Naive thymus-derived CD4-positive, alpha-beta T cell (primary cell): ENCODE measurements around the gene TRIM31. TPM values are rescaled to one million over a fixed set of nuclear protein-coding genes. Genes with fewer than 3 reads are reported as not detected.
"Not testable (repeated sequence)": the region's sequence is repeated elsewhere in the genome, so short reads cannot be mapped to it uniquely, and the experiment has no call there.

ENCODE experiments used
- ATAC-seq: fragments of 150-1000 bp; cut with Tn5 transposase; 2 replicates; pipeline ENCODE4 v1.10.0; 2021; ENCODE audit warnings: mild to moderate bottlenecking, moderate library complexity
- CTCF ChIA-PET: fragments of 350-600 bp; sonication (Branson Sonifier 250); formaldehyde crosslinking; loops from one replicate; lab custom pipeline; 2021; ENCODE audit warnings: antibody characterized with exemption; lab: Charles Lee
- POLR2A ChIA-PET: fragments of 350-600 bp; sonication (Branson Sonifier 250); formaldehyde crosslinking; loops from one replicate; lab custom pipeline; 2021; ENCODE audit warnings: antibody characterized with exemption, inconsistent platforms; lab: Charles Lee
- DNase-seq, 9 donors: peaks; one replicate each; pipeline versions ENCODE4 v3.0.0 to v3.0.0-alpha.2; 2020 to 2022; ENCODE audit warnings: mixed read lengths in 1 of 9
- H3K27ac ChIP-seq: one replicate; pipeline ENCODE4 v1.7.0; 2013; ENCODE audit warnings: mild to moderate bottlenecking, low read depth, low read length, moderate library complexity
- H3K27me3 ChIP-seq, 2 donors: one replicate each; pipeline ENCODE4 v1.7.0; 2013; ENCODE audit warnings: low read length in 2 of 2, mild to moderate bottlenecking in 2 of 2, moderate library complexity in 2 of 2; ENCODE audit not compliant: control insufficient read depth in 2 of 2, insufficient read depth in 2 of 2
- H3K36me3 ChIP-seq, 3 experiments: 1 replicate in 2 of 3; 2 replicates in 1 of 3; pipeline ENCODE4 v1.7.0; 2013; ENCODE audit warnings: low read length in 3 of 3, mild to moderate bottlenecking in 3 of 3, moderate library complexity in 1 of 3; ENCODE audit not compliant: insufficient read depth in 3 of 3, control insufficient read depth in 2 of 3
- H3K4me1 ChIP-seq, 2 donors: one replicate each; pipeline ENCODE4 v1.7.0; 2013; ENCODE audit warnings: low read length in 2 of 2, mild to moderate bottlenecking in 2 of 2, moderate library complexity in 1 of 2; ENCODE audit not compliant: control insufficient read depth in 2 of 2, insufficient read depth in 2 of 2
- H3K4me3 ChIP-seq: 2 replicates; pipeline ENCODE4 v1.7.0; 2013; ENCODE audit warnings: mild to moderate bottlenecking, low read length
- H3K9me3 ChIP-seq, 3 experiments: 1 replicate in 2 of 3; 2 replicates in 1 of 3; pipeline ENCODE4 v1.7.0; 2013; ENCODE audit warnings: low read length in 3 of 3; ENCODE audit not compliant: control insufficient read depth in 2 of 3
- H3K27ac Mint-ChIP-seq, 9 donors: one replicate each; pipeline ENCODE4 v1.8.0; 2020 to 2022; ENCODE audit warnings: mixed read lengths in 9 of 9, mild to moderate bottlenecking in 8 of 9, moderate library complexity in 5 of 9, inconsistent platforms in 2 of 9
- H3K27me3 Mint-ChIP-seq, 5 donors: one replicate each; pipeline ENCODE4 v1.8.0; 2021 to 2022; ENCODE audit warnings: mixed read lengths in 5 of 5, mild to moderate bottlenecking in 1 of 5
- H3K36me3 Mint-ChIP-seq, 5 donors: one replicate each; pipeline ENCODE4 v1.8.0; 2020 to 2022; ENCODE audit warnings: mixed read lengths in 5 of 5, mild to moderate bottlenecking in 3 of 5, inconsistent platforms in 1 of 5
- H3K4me1 Mint-ChIP-seq, 7 donors: one replicate each; pipeline ENCODE4 v1.8.0; 2020 to 2022; ENCODE audit warnings: mixed read lengths in 7 of 7, mild to moderate bottlenecking in 3 of 7, inconsistent platforms in 1 of 7
- H3K4me3 Mint-ChIP-seq, 10 donors: one replicate each; pipeline ENCODE4 v1.8.0; 2020 to 2022; ENCODE audit warnings: mild to moderate bottlenecking in 10 of 10, mixed read lengths in 10 of 10, moderate library complexity in 6 of 10, inconsistent platforms in 2 of 10
- H3K9me3 Mint-ChIP-seq, 11 donors: one replicate each; pipeline ENCODE4 v1.8.0; 2020 to 2022; ENCODE audit warnings: mixed read lengths in 11 of 11, mild to moderate bottlenecking in 4 of 11, inconsistent platforms in 1 of 11, moderate library complexity in 1 of 11
- intact Hi-C, 2 donors: fragments of 100-400 bp; cut with micrococcal nuclease; formaldehyde crosslinking; loops; one replicate each; pipeline ENCODE4 v1.15.1; 2023
- polyA plus RNA-seq, 2 donors: library from polyadenylated mRNA; unstranded; fragments of 300-500 nt; fragmentation: Illumina TruSeq; gene quantifications; one replicate each; pipeline ENCODE4 v1.2.3, GENCODE V29; 2021
- total RNA-seq, 6 experiments: library from RNA in 5 of 6; stranded (reverse) in 5 of 6; gene quantifications; 1 replicate in 5 of 6; 2 replicates in 1 of 6; pipeline ENCODE4 v1.2.3 and lab custom pipeline; 2021 to 2026

The TRIM31 gene
- total and polyA plus RNA-seq, 7 experiments from 2014 or later, result 0.32 to 0.59 (median 0.32) TPM; not detected in 4

GRCh38 chr6:30118691-30119090 is 5.8 kb upstream of the TRIM31 start:
- H3K27me3 Mint-ChIP-seq, result peaks cover 19 to 60% (median 26%) of the 10 kb centered on the region in 5 donors
- H3K9me3 Mint-ChIP-seq, result not testable (repeated sequence)

DNA sequence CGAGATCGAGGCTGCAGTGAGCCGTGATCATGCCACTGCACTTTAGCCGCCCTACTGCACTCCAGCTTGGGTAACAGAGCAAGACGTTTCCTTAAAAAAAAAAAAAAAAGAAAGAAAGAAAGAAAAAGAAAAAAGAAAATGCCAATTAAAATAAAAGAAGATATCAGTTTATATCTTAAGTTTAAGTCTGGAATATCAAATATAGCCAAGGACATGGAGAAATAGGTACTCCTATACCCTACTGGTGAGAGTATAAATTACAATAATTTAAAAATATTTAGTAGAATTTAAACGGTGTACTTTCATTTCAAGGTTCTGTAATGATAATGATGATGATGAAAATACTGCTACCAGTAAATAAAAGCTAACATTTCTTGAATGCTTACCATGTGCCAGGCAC is 3.8 kb upstream of the TRIM31 start:
- Mint-ChIP-seq H3K36me3 (no peaks in the 10 kb centered on the region), H3K27me3 (peaks cover 23 to 62% (median 37%) of the 10 kb centered on the region in 5 donors)
- intact Hi-C loops, result no loop called here

More at GRCh38 chr6:30118691-30119090, 5.8 kb upstream of the TRIM31 start:
- H3K27ac Mint-ChIP-seq, H3K4me1 Mint-ChIP-seq, H3K4me3 Mint-ChIP-seq, ATAC-seq, intact Hi-C loops, H3K27ac ChIP-seq, H3K36me3 ChIP-seq, DNase-seq, POLR2A ChIA-PET, H3K27me3 ChIP-seq, H3K4me3 ChIP-seq, H3K9me3 ChIP-seq, H3K36me3 Mint-ChIP-seq, H3K4me1 ChIP-seq, CTCF ChIA-PET: not testable (repeated sequence)

DNA sequence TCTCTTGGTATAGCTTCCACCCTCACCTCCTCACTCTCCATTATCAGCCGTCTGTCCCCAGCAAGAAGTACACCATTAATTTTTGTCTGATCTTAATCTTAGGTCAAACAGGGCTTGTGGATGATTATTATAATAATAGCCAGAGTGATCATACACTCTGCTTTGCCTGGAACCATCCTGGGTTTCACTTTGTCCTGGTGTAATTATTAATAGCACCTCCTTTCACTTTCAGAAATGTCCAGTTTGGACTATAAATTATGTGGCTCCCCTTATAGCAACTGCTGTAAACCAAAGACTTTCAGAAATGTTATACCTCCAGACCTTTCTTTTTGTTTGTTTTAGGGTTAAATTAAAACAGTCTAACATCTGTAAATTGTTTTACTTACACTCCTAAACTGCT is 951 bp upstream of the TRIM31 start:
- peaks cover 0 to 9% (median 0%) of the 10 kb centered on the region in 7 donors for H3K4me1 Mint-ChIP-seq
- no peak overlapping the region for H3K27ac ChIP-seq
- no peaks in the 10 kb centered on the region for H3K9me3 Mint-ChIP-seq
- no peaks in the 10 kb centered on the region for H3K9me3 ChIP-seq
- peaks cover 0 to 5% of the 10 kb centered on the region in 2 donors for H3K27me3 ChIP-seq
- intact Hi-C loops, result no loop called here
- H3K27ac Mint-ChIP-seq, result no peak overlapping the region
- H3K4me3 ChIP-seq, result no peak overlapping the region
- no peaks in the 10 kb centered on the region for H3K4me1 ChIP-seq
- ChIA-PET CTCF (interaction anchor here (0.7 kb wide), 1 partner anchor 325 kb away, joined by 3 read pairs; no protein-coding TSS in a partner anchor), POLR2A (no interaction called here)
- H3K36me3 ChIP-seq, result no peaks in the 10 kb centered on the region
- no peak for DNase-seq
- peaks cover 40 to 71% (median 53%) of the 10 kb centered on the region in 5 donors for H3K27me3 Mint-ChIP-seq
- no peaks in the 10 kb centered on the region for H3K36me3 Mint-ChIP-seq
- no peak for ATAC-seq
- no peak overlapping the region for H3K4me3 Mint-ChIP-seq

More for the DNA sequence above, 3.8 kb upstream of the TRIM31 start:
- Histone ChIP-seq H3K27ac (no peak overlapping the region), H3K4me3 (no peak overlapping the region), H3K9me3 (no peaks in the 10 kb centered on the region), H3K36me3 (no peaks in the 10 kb centered on the region), H3K4me1 (no peaks in the 10 kb centered on the region), H3K27me3 (peaks cover 0 to 5% of the 10 kb centered on the region in 2 donors)
- Mint-ChIP-seq H3K9me3 (no peaks in the 10 kb centered on the region), H3K4me1 (peaks cover 0 to 9% (median 0%) of the 10 kb centered on the region in 7 donors), H3K27ac (no peak overlapping the region), H3K4me3 (no peak overlapping the region)
- CTCF ChIA-PET, result interaction anchor here (0.6 to 1.6 kb wide), 3 partner anchors 12 to 15 kb away, joined by 3 to 5 read pairs (median 3); no protein-coding TSS in a partner anchor
- ATAC-seq, result no peak
- POLR2A ChIA-PET, result no interaction called here
- no peak for DNase-seq

DNA sequence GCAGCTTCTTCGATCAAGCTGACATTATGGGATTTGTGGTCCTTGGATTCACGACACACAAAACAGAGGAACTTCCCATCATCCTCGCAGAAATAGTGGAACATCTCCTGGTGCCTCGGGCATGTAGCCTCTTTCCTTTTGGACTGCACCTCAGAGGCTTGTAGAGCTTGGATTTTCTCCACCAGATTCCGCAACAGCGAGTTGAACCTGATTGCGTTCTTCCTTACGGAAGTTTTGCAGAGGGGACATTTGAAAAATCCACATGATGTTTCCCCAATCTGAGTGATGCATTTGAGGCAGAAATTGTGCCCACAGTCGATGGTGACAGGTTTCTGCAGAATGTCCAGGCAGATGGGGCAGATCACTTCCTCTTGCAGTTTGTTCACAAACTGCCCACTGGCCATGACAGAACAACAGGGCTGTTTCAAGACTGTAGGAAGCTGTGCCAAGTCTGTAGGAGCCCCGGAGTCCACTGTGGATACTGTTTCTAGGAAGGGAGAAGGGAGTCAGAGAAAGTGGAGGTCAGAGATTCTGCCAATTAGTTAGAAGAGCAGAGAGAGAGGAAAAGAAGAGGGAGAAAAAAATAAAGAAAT is 392 bp downstream of the TRIM31 start:
- H3K4me1 Mint-ChIP-seq, result peaks cover 0 to 17% (median 0%) of the 10 kb centered on the region in 7 donors
- H3K36me3 Mint-ChIP-seq, result no peaks in the 10 kb centered on the region
- CTCF ChIA-PET, result interaction anchor here (1.0 kb wide), 1 partner anchor 19 kb away, joined by 3 read pairs; no protein-coding TSS in a partner anchor
- POLR2A ChIA-PET, result no interaction called here
- H3K9me3 Mint-ChIP-seq, result no peaks in the 10 kb centered on the region
- ATAC-seq (no peak), DNase-seq (no peak)
- Histone ChIP-seq H3K4me1 (no peaks in the 10 kb centered on the region), H3K4me3 (no peak overlapping the region), H3K27ac (no peak overlapping the region), H3K27me3 (peaks cover 0 to 5% of the 10 kb centered on the region in 2 donors), H3K9me3 (no peaks in the 10 kb centered on the region), H3K36me3 (no peaks in the 10 kb centered on the region)
- H3K27ac Mint-ChIP-seq, result no peak overlapping the region
- intact Hi-C loops, result no loop called here
- H3K27me3 Mint-ChIP-seq, result peaks cover 47 to 77% (median 67%) of the 10 kb centered on the region in 5 donors
- H3K4me3 Mint-ChIP-seq, result no peak overlapping the region

GRCh38 chr6:30111266-30111856 is 1.5 kb downstream of the TRIM31 start:
- no peaks in the 10 kb centered on the region for H3K36me3 ChIP-seq
- Mint-ChIP-seq H3K4me1 (peaks cover 0 to 18% (median 0%) of the 10 kb centered on the region in 7 donors), H3K36me3 (no peaks in the 10 kb centered on the region), H3K4me3 (no peak overlapping the region), H3K9me3 (no peaks in the 10 kb centered on the region), H3K27ac (no peak overlapping the region), H3K27me3 (peaks cover 49 to 79% (median 69%) of the 10 kb centered on the region in 5 donors)
- ATAC-seq, result no peak
- H3K27ac ChIP-seq, result no peak overlapping the region
- no peak for DNase-seq
- POLR2A ChIA-PET, result no interaction called here
- intact Hi-C loops, result no loop called here
- no peak overlapping the region for H3K4me3 ChIP-seq
- no peaks in the 10 kb centered on the region for H3K4me1 ChIP-seq
- no peaks in the 10 kb centered on the region for H3K9me3 ChIP-seq
- CTCF ChIA-PET, result no interaction called here
- H3K27me3 ChIP-seq, result peaks cover 0 to 5% of the 10 kb centered on the region in 2 donors

DNA sequence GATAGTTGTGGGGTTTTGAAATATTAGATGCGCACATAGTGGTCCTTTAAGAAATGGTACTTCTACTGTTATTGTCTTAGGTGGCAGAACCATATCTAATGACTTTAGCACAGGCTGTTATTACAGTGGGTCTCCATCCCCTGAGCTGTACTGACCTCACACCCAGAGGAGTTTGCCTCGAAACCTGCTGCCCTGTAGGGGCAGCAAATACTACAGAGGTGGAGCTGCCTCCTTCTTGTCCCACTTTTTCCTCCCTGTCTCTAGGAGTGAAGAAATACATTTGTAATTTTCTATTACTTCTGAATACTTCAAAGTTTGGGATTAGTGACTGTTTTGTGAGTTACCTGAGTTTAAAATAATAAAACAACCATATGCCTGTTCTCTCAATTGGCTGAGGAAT is 8.2 kb downstream of the TRIM31 start:
- Histone ChIP-seq H3K4me3 (no peak overlapping the region), H3K27ac (no peak overlapping the region), H3K36me3 (no peaks in the 10 kb centered on the region), H3K4me1 (peaks cover 24 to 25% of the 10 kb centered on the region in 2 donors), H3K9me3 (no peaks in the 10 kb centered on the region), H3K27me3 (peaks cover 5 to 6% of the 10 kb centered on the region in 2 donors)
- no peak overlapping the region for H3K27ac Mint-ChIP-seq
- DNase-seq (no peak), ATAC-seq (no peak)
- CTCF ChIA-PET, result interaction anchor here (0.6 to 6.7 kb wide), 6 partner anchors 11 to 451 kb away, joined by 3 to 170 read pairs (median 8); partner anchors contain the start of gene TRIM40
- POLR2A ChIA-PET, result interaction anchor here (1.6 to 5.9 kb wide), 3 partner anchors 26 to 44 kb away, joined by 5 to 36 read pairs (median 29); partner anchors contain the start of genes POLR1H and PPP1R11
- H3K36me3 Mint-ChIP-seq, result no peaks in the 10 kb centered on the region
- intact Hi-C loops, result loop anchor here (5.0 kb wide), 2 partner anchors 108 to 223 kb away; partner anchors contain the start of genes TRIM26 (in 1 of the 2) and TRIM39 (in 1 of the 2)
- H3K9me3 Mint-ChIP-seq, result no peaks in the 10 kb centered on the region
- peaks cover 29 to 42% (median 34%) of the 10 kb centered on the region in 7 donors for H3K4me1 Mint-ChIP-seq
- H3K4me3 Mint-ChIP-seq, result peak overlapping the region in 3 of 10 donors; percentile 1 to 23 (median 11)
- H3K27me3 Mint-ChIP-seq, result peaks cover 27 to 65% (median 36%) of the 10 kb centered on the region in 5 donors
